ELF-1 (cell line): ENCODE data around the gene BLVRB.

ENCODE experiments used
- DNase-seq: peaks from one replicate; pipeline ENCODE4 v3.0.0-alpha.2; 2016; ENCODE audit warnings: low read depth, low spot score

The BLVRB gene

GRCh38 chr19:40403262-40403984, 62.1 kb downstream of the BLVRB start:
- DNase-seq: peak; percentile 85

DNA sequence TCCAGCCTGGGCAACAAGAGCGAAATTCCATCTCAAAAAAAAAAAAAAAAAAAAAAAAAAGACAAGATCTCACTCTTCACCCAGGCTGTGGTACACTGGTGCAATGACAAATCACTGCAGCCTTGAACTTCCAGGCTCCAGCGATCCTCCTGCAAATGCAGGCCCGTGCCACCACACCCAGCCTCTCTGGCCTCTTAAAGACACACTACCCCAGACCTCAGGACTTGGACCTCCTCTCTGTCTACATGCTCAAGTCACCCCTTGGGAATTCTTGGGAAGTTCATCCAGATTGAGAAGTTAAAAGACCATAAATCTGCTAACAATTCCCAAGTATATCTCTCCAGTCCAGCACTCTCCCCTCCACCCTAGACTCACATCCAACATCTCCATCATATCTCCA, 65.0 kb downstream of the BLVRB start:
- no peak for DNase-seq

DNA sequence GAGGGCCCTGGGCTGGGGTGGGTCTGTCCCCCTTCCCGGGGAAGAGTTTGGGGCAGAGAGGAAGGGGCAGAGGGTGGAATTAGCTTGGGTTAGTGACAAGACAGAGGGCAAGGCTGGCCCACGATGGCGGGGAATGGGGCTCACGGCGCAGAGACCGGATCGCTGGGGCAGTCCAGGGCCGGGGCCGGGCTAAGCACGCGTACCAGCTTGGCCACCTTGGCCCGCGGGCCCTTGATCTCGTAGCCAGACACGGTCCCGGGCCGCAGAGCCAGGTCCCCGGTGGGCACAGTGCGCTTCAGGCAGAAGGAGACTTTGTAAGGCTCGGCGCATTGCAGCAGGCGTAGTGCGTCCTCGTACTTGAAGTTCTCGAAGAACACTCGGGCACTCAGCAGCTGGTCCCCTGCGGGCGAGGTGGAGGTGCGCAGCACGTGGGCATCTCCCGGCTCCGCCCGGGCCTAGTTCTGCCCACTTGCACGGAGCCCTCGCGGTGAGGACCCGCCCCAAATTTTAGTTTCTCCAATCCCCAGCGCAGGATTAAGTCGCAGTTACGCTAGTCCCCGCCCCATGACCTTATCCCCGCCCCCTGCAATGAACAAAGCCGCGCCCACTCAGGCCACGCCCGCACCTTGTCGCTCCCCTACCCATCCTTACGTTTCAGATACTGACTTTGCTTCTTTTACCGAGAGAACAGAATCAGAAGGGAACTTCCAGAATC, 67.0 kb downstream of the BLVRB start:
- peak; percentile 86 for DNase-seq
